K562 (cell line): ENCODE data around the gene MSRB3. TPM values are rescaled to one million over a fixed set of nuclear protein-coding genes. Genes with fewer than 3 reads are reported as not detected.

ENCODE experiments used
- ATAC-seq: fragments of 200-7000 bp; cut with Tn5 transposase; 3 replicates; pipeline ENCODE4 v1.9.1; 2020; ENCODE audit warnings: moderate library complexity
- BruUV-seq: library from RNA; stranded (reverse); fragments of 400-500 nt; replicated peaks from 2 replicates; lab custom pipeline; 2021; lab: Mats Ljungman, UMichigan
- CTCF ChIA-PET: fragments of 300-600 bp; formaldehyde crosslinking; extraction: SDS; loops from one replicate; lab custom pipeline; 2021; ENCODE audit warnings: low intra/inter-chr PET ratio; lab: Yijun Ruan, JAX
- POLR2A ChIA-PET: fragments of 300-600, 350-650 bp; sonication (Branson Sonifier 250); formaldehyde crosslinking; extraction: SDS; loops from one replicate; lab custom pipeline; 2021; ENCODE audit warnings: antibody characterized with exemption, inconsistent platforms; lab: Yijun Ruan, JAX
- DNase-seq, 4 experiments: peaks; one replicate each; pipeline versions ENCODE4 v3.0.0 to v3.0.0-alpha.2; 2011 to 2018; ENCODE audit warnings: low spot score in 3 of 4, mixed read lengths in 3 of 4; ENCODE audit errors: extremely low read depth in 1 of 4
- FAIRE-seq: peaks from 2 replicates; lab custom pipeline; 2011; peaks lifted over from hg19 to GRCh38; lab: Jason Lieb, UNC
- H2AFZ ChIP-seq: 2 replicates; pipeline ENCODE4 v1.6.0; 2011; ENCODE audit warnings: low read depth, low read length, control low read depth, inconsistent platforms
- H3K27ac ChIP-seq: fragments of 200-600 bp; 3 replicates; pipeline ENCODE4 v1.8.0; 2011; ENCODE audit warnings: low read depth, mild to moderate bottlenecking, control low read depth, inconsistent platforms, low read length, moderate library complexity, mixed read lengths; ENCODE audit errors: extremely low read depth
- H3K27me3 ChIP-seq, 2 experiments: fragments of 300-600 bp in 1 of 2; 2 replicates in 1 of 2; 3 replicates in 1 of 2; pipeline versions ENCODE4 v1.6.0 to v1.8.0; 2011; ENCODE audit warnings: inconsistent platforms in 2 of 2, low read length in 2 of 2, mild to moderate bottlenecking in 1 of 2, mixed read lengths in 1 of 2, moderate library complexity in 1 of 2; ENCODE audit not compliant: control insufficient read depth in 2 of 2, insufficient read depth in 2 of 2
- H3K36me3 ChIP-seq: fragments of 300-600 bp; 3 replicates; pipeline ENCODE4 v1.8.0; 2011; ENCODE audit warnings: mild to moderate bottlenecking, low read length, inconsistent platforms; ENCODE audit not compliant: control insufficient read depth, insufficient read depth
- H3K4me1 ChIP-seq, 2 experiments: fragments of 200-600 bp in 1 of 2; replicated peaks in 1 of 2; 2 replicates in 1 of 2; 3 replicates in 1 of 2; pipeline versions ENCODE4 v1.5.1 to v1.8.0; 2011; ENCODE audit warnings: inconsistent platforms in 2 of 2, low read length in 2 of 2, mild to moderate bottlenecking in 1 of 2, mixed read lengths in 1 of 2, moderate library complexity in 1 of 2; ENCODE audit not compliant: control insufficient read depth in 2 of 2, insufficient read depth in 2 of 2
- H3K4me2 ChIP-seq: 2 replicates; pipeline ENCODE4 v1.6.1; 2011; ENCODE audit warnings: low read length, control low read depth, inconsistent platforms, mixed read lengths; ENCODE audit not compliant: insufficient read depth
- H3K4me3 ChIP-seq: fragments of 200-600 bp; sonication (generic), shearing (Covaris generic); 2 replicates; pipeline ENCODE4 v1.5.1; 2016; ENCODE audit warnings: control low read depth, inconsistent platforms
- H3K79me2 ChIP-seq: fragments of 200-600 bp; 3 replicates; pipeline ENCODE4 v1.8.0; 2011; ENCODE audit warnings: low read length, inconsistent platforms; ENCODE audit not compliant: control insufficient read depth, insufficient read depth
- H3K9ac ChIP-seq, 2 experiments: 2 replicates each; pipeline versions ENCODE4 v1.6.0 to v1.6.1; 2011; ENCODE audit warnings: low read depth in 2 of 2, low read length in 2 of 2, control low read depth in 1 of 2, inconsistent platforms in 1 of 2, mild to moderate bottlenecking in 1 of 2, mixed read lengths in 1 of 2; ENCODE audit not compliant: insufficient read depth in 1 of 2
- H3K9me1 ChIP-seq: one replicate; pipeline ENCODE4 v1.6.0; 2011; ENCODE audit warnings: inconsistent platforms, mild to moderate bottlenecking, low read length, moderate library complexity; ENCODE audit not compliant: control insufficient read depth, insufficient read depth
- H3K9me3 ChIP-seq: replicated peaks from 2 replicates; pipeline ENCODE4 v1.5.1; 2011; ENCODE audit warnings: low read depth, low read length, inconsistent platforms; ENCODE audit not compliant: control insufficient read depth, insufficient read depth
- H4K20me1 ChIP-seq: replicated peaks from 2 replicates; pipeline ENCODE4 v1.6.1; 2011; ENCODE audit warnings: low read length, inconsistent platforms, mixed read lengths; ENCODE audit not compliant: control insufficient read depth, insufficient read depth
- EZH2 ChIP-seq: IDR thresholded peaks from 2 replicates; pipeline ENCODE4 v1.6.1; 2012; ENCODE audit warnings: low read depth, mild to moderate bottlenecking, inconsistent platforms, low read length, borderline replicate concordance
- PYGO2 ChIP-seq: fragments of 450-650 bp; IDR thresholded peaks from 2 replicates; pipeline ENCODE4 v1.6.1; 2016; ENCODE audit warnings: mild to moderate bottlenecking, missing genetic modification characterization, moderate library complexity, missing compliant biosample characterization
- ZC3H11A ChIP-seq: IDR thresholded peaks from 2 replicates; pipeline ENCODE4 v1.6.1; 2012; ENCODE audit warnings: low read depth, low read length, improper control_type of control experiment
- ZNF174 ChIP-seq: fragments of 250-450 bp; sonication (Bioruptor Pico); IDR thresholded peaks from 2 replicates; pipeline ENCODE4 v1.4.0; 2020; ENCODE audit warnings: mild to moderate bottlenecking
- ZNF23 ChIP-seq: fragments of 250-450 bp; sonication (Bioruptor Pico); IDR thresholded peaks from 2 replicates; pipeline ENCODE4 v1.4.0; 2020; ENCODE audit warnings: mild to moderate bottlenecking
- ZNF24 ChIP-seq: fragments of 450-650 bp; IDR thresholded peaks from 2 replicates; pipeline ENCODE4 v1.6.1; 2016
- ZNF407 ChIP-seq: fragments of 450-650 bp; IDR thresholded peaks from 2 replicates; pipeline ENCODE4 v1.6.1; 2016; ENCODE audit warnings: low read depth
- WGBS: fragments of 100-300 bp; shearing (Covaris generic); methylation state at CpG from one replicate; pipeline ENCODE4 v1.1.6; 2016; ENCODE audit warnings: low coverage, mixed read lengths; ENCODE audit not compliant: insufficient coverage; ENCODE audit errors: missing lambda C conversion rate; 5-methylcytosine and 5-hydroxymethylcytosine counted together
- in situ Hi-C: fragments of 300-500 bp; cut with MboI; formaldehyde crosslinking; loops from 4 replicates; pipeline ENCODE4 v1.15.0; 2018; ENCODE audit warnings: inconsistent platforms, mixed read lengths
- intact Hi-C: fragments of 100-400 bp; cut with micrococcal nuclease; formaldehyde crosslinking; loops from 2 replicates; pipeline ENCODE4 v1.14.2; 2022
- polyA plus RNA-seq, 8 experiments: library from polyadenylated mRNA; depleted of rRNA in 4 of 8; stranded (reverse) in 5 of 8; unstranded in 3 of 8; fragments of >200 nt; fragmentation: Nextera tagmentation in 2 of 8; fragmentation: Illumina TruSeq in 1 of 8; extraction: Ambion mirVana in 2 of 8; extraction: Trizol in 1 of 8; gene quantifications; 2 replicates each; pipeline versions ENCODE4 v1.2.1 to v1.2.3, GENCODE V29; 2011 to 2014; ENCODE audit warnings: inconsistent platforms in 1 of 8, missing spikeins in 1 of 8
- total RNA-seq, 7 experiments: library from RNA; depleted of rRNA in 6 of 7; stranded (reverse); fragments of >200 nt in 6 of 7; fragmentation: Illumina TruSeq in 2 of 7; extraction: Trizol in 2 of 7; gene quantifications; 2 replicates each; pipeline versions ENCODE4 v1.2.1 to v1.2.3, GENCODE V29; 2011 to 2021; ENCODE audit warnings: low replicate concordance in 1 of 7

Gene MSRB3
- total and polyA plus RNA-seq, 9 of the 15 experiments (the other 6 are each of a cell fraction or from before 2014, with no cell fraction given) = 0.04 TPM; not detected in 8

- no peak for TF ChIP-seq ZNF407
- TF ChIP-seq, all 486 proteins: peak for 0
Measured at GRCh38 chr12:65392491-65392890, 114.0 kb downstream of the MSRB3 start (continued).

- H3K9me3 ChIP-seq = no peaks in the 10 kb centered on the region
- H3K4me3 ChIP-seq = no peak overlapping the region
- DNase-seq = no peak
- H3K4me1 ChIP-seq = no peaks in the 10 kb centered on the region
- H3K4me2 ChIP-seq = no peak overlapping the region
- BruUV-seq = no TSS peak
- ATAC-seq = no peak
- FAIRE-seq = no peak
- H3K27ac ChIP-seq = no peak overlapping the region
- H3K27me3 ChIP-seq = no peaks in the 10 kb centered on the region
- intact Hi-C loops (no loop called here), in situ Hi-C loops (no loop called here)
- no peaks in the 10 kb centered on the region for H3K79me2 ChIP-seq
- ChIA-PET CTCF (no interaction called here), POLR2A (no interaction called here)
- TF ChIP-seq EZH2 (no peak), ZNF23 (CRISPR knock-in tag) (no peak), ZC3H11A (no peak), PYGO2 (tag) (no peak), ZNF24 (no peak), ZNF174 (CRISPR knock-in tag) (no peak)
- WGBS = 2% methylated on average over 5 of the region's 5 CpGs
- H3K36me3 ChIP-seq = no peaks in the 10 kb centered on the region
- no peak overlapping the region for H3K9ac ChIP-seq
- H2AFZ ChIP-seq = no peak overlapping the region
- no peaks in the 10 kb centered on the region for H3K9me1 ChIP-seq
- H4K20me1 ChIP-seq = no peaks in the 10 kb centered on the region
Measured at GRCh38 chr12:65403188-65403587, 124.7 kb downstream of the MSRB3 start.
